H1 (cell line): ENCODE measurements around the gene BNC1. TPM values are rescaled to one million over a fixed set of nuclear protein-coding genes. Genes with fewer than 3 reads are reported as not detected.

Experiments
- ASH2L ChIP-seq: fragments of 200-600, 300-600 bp; sonication (generic); IDR thresholded peaks from one replicate; pipeline ENCODE4 v1.7.1; 2017; ENCODE audit warnings: low read length
- CHD7 ChIP-seq: fragments of 300-600 bp; sonication (generic); IDR thresholded peaks from 2 replicates; pipeline ENCODE4 v1.7.1; 2012; ENCODE audit warnings: low read length, moderate library complexity, mild to moderate bottlenecking, inconsistent platforms; ENCODE audit not compliant: insufficient replicate concordance
- SIN3A ChIP-seq, 2 experiments: IDR thresholded peaks in 1 of 2; conservative IDR thresholded peaks in 1 of 2; 2 replicates each; pipeline ENCODE4 v1.6.1; 2011 to 2012; ENCODE audit warnings: low read length in 2 of 2, improper control_type of control experiment in 1 of 2, low read depth in 1 of 2, mild to moderate bottlenecking in 1 of 2
- polyA plus RNA-seq, 7 experiments: library from polyadenylated mRNA; depleted of rRNA in 3 of 7; stranded (reverse) in 5 of 7; unstranded in 2 of 7; fragments of >200 nt in 5 of 7; fragments of 200-250 nt in 2 of 7; gene quantifications; 1 replicate in 5 of 7; 2 replicates in 1 of 7; 4 replicates in 1 of 7; pipeline versions ENCODE4 v1.2.1 to v1.2.3, GENCODE V29; 2011 to 2013; ENCODE audit warnings: missing spikeins in 2 of 7, mixed read lengths in 2 of 7
- total RNA-seq: library from RNA; stranded (reverse); fragmentation: NEBNext Ultra II Directional; extraction: Animal tissue kit (Norgen Biotek cat#: 25700); gene quantifications from 2 replicates; pipeline ENCODE4 v1.2.1, GENCODE V29; 2021

Gene BNC1
- total and polyA plus RNA-seq, 2 of the 8 experiments (the other 6 are each of a cell fraction or from before 2014, with no cell fraction given), result 0.99 to 2.1 TPM

GRCh38 chr15:83230242-83230641 lies 54.2 kb downstream of the BNC1 start (continued):
- TF ChIP-seq CHD7, result no peak
- TF ChIP-seq SIN3A (conservative IDR thresholded peaks at IDR 0.05 in 1 of 2, IDR thresholded peaks at IDR 0.05 in 1 of 2; ENCODE audit: low read depth in 1 of 2, low read length in 2 of 2), result no peak
- no peak for TF ChIP-seq ASH2L
